HUES6 (cell line): ENCODE results near the gene CHD2.
A peak's percentile ranks its signal among the peaks of the same experiment; 100 is the strongest.
"Not testable (repeated sequence)": the region's sequence is repeated elsewhere in the genome, so short reads cannot be mapped to it uniquely, and the experiment has no call there.

ENCODE experiments used
- H3K27ac ChIP-seq: 2 replicates; pipeline ENCODE4 v1.7.0; 2013; ENCODE audit warnings: low read depth, mild to moderate bottlenecking, low read length, inconsistent platforms
- H3K27me3 ChIP-seq: 2 replicates; pipeline ENCODE4 v1.6.1; 2013; ENCODE audit warnings: low read length; ENCODE audit not compliant: control insufficient read depth, insufficient read depth
- H3K36me3 ChIP-seq: 2 replicates; pipeline ENCODE4 v1.6.1; 2013; ENCODE audit warnings: low read length; ENCODE audit not compliant: control insufficient read depth, insufficient read depth
- H3K4me1 ChIP-seq: 2 replicates; pipeline ENCODE4 v1.6.1; 2013; ENCODE audit warnings: low read length; ENCODE audit not compliant: control insufficient read depth, insufficient read depth
- H3K4me3 ChIP-seq: 2 replicates; pipeline ENCODE4 v1.5.1; 2013; ENCODE audit warnings: low read depth, low read length
- H3K9ac ChIP-seq: one replicate; pipeline ENCODE4 v1.6.1; 2013; ENCODE audit warnings: mild to moderate bottlenecking, low read length
- H3K9me3 ChIP-seq: 2 replicates; pipeline ENCODE4 v1.6.1; 2013; ENCODE audit warnings: low read depth, low read length; ENCODE audit not compliant: control insufficient read depth, insufficient read depth

The CHD2 gene

GRCh38 chr15:93056836-93057235 lies 156.7 kb downstream of the CHD2 start:
- Histone ChIP-seq H3K36me3 (peaks cover 35% of the 10 kb centered on the region), H3K27ac (no peak overlapping the region)

DNA sequence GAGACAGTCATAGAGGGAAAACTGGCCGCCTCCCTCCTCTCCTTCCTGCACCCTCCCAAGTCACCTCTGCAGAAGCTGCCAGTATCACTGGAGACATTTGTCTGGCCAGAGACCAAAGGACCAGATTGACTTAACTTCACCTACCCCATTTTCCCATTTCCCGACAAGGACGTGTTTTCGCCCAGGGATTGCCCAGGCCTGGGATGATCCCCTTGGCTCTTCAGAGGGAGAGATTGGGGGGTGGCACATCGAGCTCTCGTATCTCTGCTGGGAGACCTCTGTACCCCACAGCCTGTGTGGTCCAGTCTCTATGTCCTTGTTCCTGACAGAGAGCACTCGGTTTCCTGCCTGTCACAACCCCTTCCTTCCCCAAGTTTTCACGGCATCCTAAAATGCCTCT lies 157.5 kb downstream of the CHD2 start:
- H3K27me3 ChIP-seq: no peaks in the 10 kb centered on the region
- H3K27ac ChIP-seq: no peak overlapping the region
- H3K9ac ChIP-seq: no peak overlapping the region
- peaks cover 42% of the 10 kb centered on the region for H3K4me1 ChIP-seq
- H3K9me3 ChIP-seq: no peaks in the 10 kb centered on the region
- peaks cover 28% of the 10 kb centered on the region; the same call in 1 of the 2 replicates for H3K36me3 ChIP-seq
- H3K4me3 ChIP-seq: no peak overlapping the region

More at GRCh38 chr15:93056836-93057235, 156.7 kb downstream of the CHD2 start:
- Histone ChIP-seq H3K9ac (no peak overlapping the region), H3K4me3 (no peak overlapping the region), H3K9me3 (no peaks in the 10 kb centered on the region), H3K4me1 (peaks cover 36% of the 10 kb centered on the region), H3K27me3 (no peaks in the 10 kb centered on the region)

GRCh38 chr15:93058128-93058527 lies 158.0 kb downstream of the CHD2 start:
- Histone ChIP-seq H3K27me3 (no peaks in the 10 kb centered on the region), H3K9me3 (no peaks in the 10 kb centered on the region), H3K36me3 (peaks cover 28% of the 10 kb centered on the region; the same call in 1 of the 2 replicates), H3K4me1 (peaks cover 47% of the 10 kb centered on the region), H3K4me3 (no peak overlapping the region), H3K9ac (no peak overlapping the region), H3K27ac (no peak overlapping the region)

DNA sequence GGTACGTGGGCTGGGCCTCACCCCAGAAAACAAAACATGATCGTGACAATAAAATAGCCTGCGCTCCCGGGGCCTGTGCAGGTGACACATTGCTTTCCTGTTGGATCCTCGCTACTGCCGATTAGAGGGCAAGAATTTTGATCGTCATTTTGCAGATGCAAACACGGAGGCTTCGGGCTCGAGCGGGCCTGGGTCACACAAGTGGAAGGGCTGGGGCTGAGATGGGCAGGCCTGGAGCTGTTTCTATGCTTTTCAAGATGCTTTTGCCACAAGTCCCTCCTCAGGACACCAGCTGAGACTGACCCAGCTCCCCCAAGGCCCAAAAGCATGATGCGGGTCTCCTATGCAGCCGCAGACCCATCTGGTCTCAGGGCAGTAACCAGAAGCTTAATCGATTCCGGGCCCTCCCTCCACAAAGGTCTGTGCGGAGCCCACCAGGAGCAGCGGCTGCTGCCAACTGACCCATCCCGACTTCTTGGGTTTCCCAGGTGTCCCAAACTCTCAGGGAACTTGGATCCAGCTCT lies 158.8 kb downstream of the CHD2 start:
- Histone ChIP-seq H3K36me3 (peaks cover 27% of the 10 kb centered on the region), H3K4me3 (no peak overlapping the region), H3K4me1 (peaks cover 56% of the 10 kb centered on the region), H3K27ac (no peak overlapping the region), H3K9me3 (no peaks in the 10 kb centered on the region), H3K9ac (no peak overlapping the region), H3K27me3 (no peaks in the 10 kb centered on the region)

DNA sequence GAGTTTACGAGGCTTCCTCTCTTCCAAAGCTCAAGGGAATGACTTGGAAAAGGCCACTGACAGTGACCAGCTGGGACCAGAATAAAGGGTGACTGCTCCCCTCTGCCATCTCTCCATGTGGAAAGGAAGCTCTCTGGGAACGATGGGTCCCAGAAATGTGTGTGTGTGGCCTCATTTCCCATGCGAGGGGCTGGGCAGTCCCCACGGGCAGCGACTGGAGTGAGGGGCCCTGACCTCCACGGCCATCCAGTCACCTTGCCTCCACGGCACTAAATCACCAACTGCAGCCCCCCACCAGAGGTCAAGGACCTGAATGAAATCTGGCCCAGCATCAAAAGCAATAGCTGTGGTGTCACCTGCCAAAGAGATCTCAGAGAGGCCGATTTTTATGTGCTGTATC lies 159.3 kb downstream of the CHD2 start:
- H3K36me3 ChIP-seq: peaks cover 28% of the 10 kb centered on the region
- H3K27ac ChIP-seq: no peak overlapping the region
- no peaks in the 10 kb centered on the region for H3K9me3 ChIP-seq
- no peak overlapping the region for H3K9ac ChIP-seq
- no peak overlapping the region for H3K4me3 ChIP-seq
- H3K27me3 ChIP-seq: no peaks in the 10 kb centered on the region
- H3K4me1 ChIP-seq: peaks cover 60% of the 10 kb centered on the region

GRCh38 chr15:93060336-93061248 lies 160.5 kb downstream of the CHD2 start:
- no peaks in the 10 kb centered on the region for H3K27me3 ChIP-seq
- peaks cover 25% of the 10 kb centered on the region for H3K36me3 ChIP-seq
- H3K4me1 ChIP-seq: peaks cover 63% of the 10 kb centered on the region
- H3K4me3 ChIP-seq: no peak overlapping the region
- peak overlapping the region; percentile 81 for H3K27ac ChIP-seq
- peak overlapping the region; percentile 32 for H3K9ac ChIP-seq
- H3K9me3 ChIP-seq: no peaks in the 10 kb centered on the region

GRCh38 chr15:93062628-93063261 lies 162.6 kb downstream of the CHD2 start:
- Histone ChIP-seq H3K27ac (peak overlapping the region; percentile 40; the same call in 1 of the 2 replicates), H3K4me1 (peaks cover 64% of the 10 kb centered on the region), H3K9ac (peak overlapping the region; percentile 51), H3K36me3 (peaks cover 19% of the 10 kb centered on the region), H3K4me3 (0 out of 2 replicates have a peak overlapping the region, but pooled peaks have one; percentile 7)
- not testable (repeated sequence) for H3K27me3 ChIP-seq, H3K9me3 ChIP-seq

DNA sequence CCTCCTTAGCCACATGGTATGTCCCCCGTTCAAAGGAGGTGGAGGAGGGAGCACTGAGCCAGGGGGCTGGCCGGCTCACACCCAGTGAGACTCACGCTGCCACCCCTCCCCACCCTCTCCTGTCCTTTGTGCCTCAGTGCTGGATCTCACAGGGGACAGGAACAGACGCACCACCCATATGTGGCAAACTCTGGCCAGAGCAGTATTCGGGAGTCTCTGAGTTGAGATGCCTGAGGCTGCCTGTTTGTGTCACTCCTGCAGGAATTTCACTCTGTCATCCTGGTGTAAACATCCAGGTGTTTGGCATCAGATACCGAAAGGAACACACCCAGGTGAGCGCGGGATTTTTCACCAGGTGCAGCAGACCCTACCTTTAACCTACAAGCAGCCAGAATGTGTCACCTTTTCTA lies 163.1 kb downstream of the CHD2 start:
- H3K27me3 ChIP-seq: no peaks in the 10 kb centered on the region
- H3K36me3 ChIP-seq: peaks cover 19% of the 10 kb centered on the region
- no peak overlapping the region for H3K9ac ChIP-seq
- H3K9me3 ChIP-seq: no peaks in the 10 kb centered on the region
- no peak overlapping the region for H3K4me3 ChIP-seq
- H3K27ac ChIP-seq: no peak overlapping the region
- peaks cover 69% of the 10 kb centered on the region for H3K4me1 ChIP-seq

DNA sequence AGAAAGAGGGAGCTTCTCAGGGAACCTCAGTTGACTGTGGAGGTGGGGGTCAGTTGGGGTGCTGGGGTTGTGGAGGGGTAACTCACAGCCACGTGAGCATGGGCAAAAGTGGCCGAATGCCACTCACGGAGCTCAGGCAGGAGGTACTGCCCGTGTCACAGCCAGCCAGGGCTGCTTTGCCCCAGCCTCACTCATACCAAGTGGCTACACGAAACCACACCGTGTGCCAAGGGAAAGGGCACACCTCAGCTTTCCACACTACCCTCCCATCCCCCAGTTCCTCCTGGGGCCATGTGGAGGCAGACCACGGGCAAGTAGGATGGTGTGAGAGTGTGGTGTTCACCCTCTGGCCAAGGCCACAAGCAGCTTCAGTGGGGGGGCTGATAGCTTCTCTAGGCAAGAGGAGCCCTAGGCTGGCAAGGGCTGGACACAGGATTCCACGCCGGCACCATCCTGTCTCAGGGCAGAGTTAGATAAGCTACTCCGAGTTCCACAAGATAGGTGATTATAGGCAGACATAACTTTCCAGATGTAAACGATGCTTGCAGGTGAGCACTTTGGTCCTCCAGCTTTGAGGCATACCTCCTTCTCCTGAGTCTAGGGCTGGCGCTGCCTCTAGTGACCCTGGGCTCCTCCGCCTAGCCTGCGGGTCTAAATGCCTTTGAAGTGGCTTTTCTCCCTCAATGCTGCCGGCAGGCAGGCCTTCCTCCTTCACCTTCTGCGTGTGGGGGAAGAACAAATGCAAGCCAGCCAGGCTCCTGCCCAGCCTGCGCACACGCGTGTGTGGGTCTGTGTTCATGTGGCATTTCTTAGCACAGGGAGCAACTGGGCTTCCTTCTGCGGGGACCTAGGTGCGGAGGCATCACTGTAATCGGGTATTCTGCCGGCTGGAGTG lies 163.9 kb downstream of the CHD2 start:
- Histone ChIP-seq H3K27me3 (no peaks in the 10 kb centered on the region), H3K4me3 (no peak overlapping the region), H3K9me3 (no peaks in the 10 kb centered on the region), H3K36me3 (peaks cover 16% of the 10 kb centered on the region), H3K27ac (no peak overlapping the region), H3K9ac (no peak overlapping the region), H3K4me1 (peaks cover 72% of the 10 kb centered on the region)

GRCh38 chr15:93065641-93066045 lies 165.5 kb downstream of the CHD2 start:
- peaks cover 70% of the 10 kb centered on the region for H3K4me1 ChIP-seq
- no peaks in the 10 kb centered on the region for H3K9me3 ChIP-seq
- H3K27ac ChIP-seq: no peak overlapping the region
- H3K4me3 ChIP-seq: no peak overlapping the region
- H3K36me3 ChIP-seq: peaks cover 16% of the 10 kb centered on the region
- H3K9ac ChIP-seq: no peak overlapping the region
- H3K27me3 ChIP-seq: no peaks in the 10 kb centered on the region
